Measurements from ENCODE around the gene DOCK11. TPM values are rescaled to one million over a fixed set of nuclear protein-coding genes. Genes with fewer than 3 reads are reported as not detected.
"Not testable (repeated sequence)": the region's sequence is repeated elsewhere in the genome, so short reads cannot be mapped to it uniquely, and the experiment has no call there.

Gene DOCK11
- total and polyA plus RNA-seq, 2 of the 4 experiments (the other 2 are of a cell fraction): 3.9 to 13.1 TPM

GRCh38 chrX:118482384-118482783 is 13.2 kb upstream of the DOCK11 start:
- not testable (repeated sequence) for H4K91ac ChIP-seq (ENCODE audit: insufficient read depth, low read depth, low read length)

More at GRCh38 chrX:118482384-118482783, 13.2 kb upstream of the DOCK11 start:
- BruUV-seq (replicated peaks); H2BK5ac ChIP-seq (ENCODE audit: low read depth, low read length, poor library complexity, severe bottlenecking); H3K4me1 ChIP-seq (ENCODE audit: control insufficient read depth, insufficient read depth, low read length); DNase-seq; H4K8ac ChIP-seq (ENCODE audit: low read depth in 2 of 2, low read length in 2 of 2); H3K14ac ChIP-seq (replicated peaks; ENCODE audit: low read depth, low read length); H3K36me3 ChIP-seq (ENCODE audit: control insufficient read depth, insufficient read depth, low read length); POLR2A ChIA-PET (ENCODE audit: unreplicated experiment); H3K9ac ChIP-seq (ENCODE audit: low read depth, low read length); H2AK9ac ChIP-seq (replicated peaks; ENCODE audit: low read depth, low read length, poor library complexity); in situ Hi-C loops (cut with MboI; ENCODE audit: low sequenced_read_pairs); H2AK5ac ChIP-seq (ENCODE audit: low read depth, low read length); H3K23ac ChIP-seq (ENCODE audit: low read depth, low read length); H3K27ac ChIP-seq (ENCODE audit: insufficient read depth, low read length); intact Hi-C loops (cut with micrococcal nuclease); H4K20me1 ChIP-seq (ENCODE audit: insufficient read depth, low read length); H3K79me1 ChIP-seq (ENCODE audit: low read depth in 1 of 2, low read length in 2 of 2); H3K4me3 ChIP-seq (ENCODE audit: insufficient read depth, low read depth, low read length); H3K9me3 ChIP-seq (ENCODE audit: control insufficient read depth, insufficient read depth, low read length); CTCF ChIA-PET; H3K9me1 ChIP-seq (ENCODE audit: insufficient read depth, low read length); H4K5ac ChIP-seq (ENCODE audit: low read depth, low read length); H2BK120ac ChIP-seq (ENCODE audit: low read depth, low read length); H2BK20ac ChIP-seq (ENCODE audit: low read depth, low read length); H3K4me2 ChIP-seq (ENCODE audit: low read depth, low read length); H3K27me3 ChIP-seq (ENCODE audit: control insufficient read depth, insufficient read depth, low read length); ATAC-seq (ENCODE audit: low read depth); H2AFZ ChIP-seq (replicated peaks; ENCODE audit: low read length, poor library complexity); H3K56ac ChIP-seq (ENCODE audit: extremely low read depth, insufficient read depth, low read length); H3K18ac ChIP-seq (ENCODE audit: low read depth, low read length); H3K4ac ChIP-seq (ENCODE audit: low read depth, low read length); H2BK15ac ChIP-seq (ENCODE audit: low read depth, low read length); dilution Hi-C loops (cut with HindIII; ENCODE audit: low sequenced_read_pairs, unreplicated experiment): not testable (repeated sequence)
- WGBS, 2 experiments (ENCODE audit: extremely low coverage in 2 of 2, insufficient read length in 1 of 2): 92% methylated on average over 2 of the region's 4 CpGs; no CpG with 5 or more reads in 1 of the 2 experiments
